ENCODE data around the gene KRT23.

KRT23 gene

GRCh38 chr17:40931311-40931710, 6.1 kb downstream of the KRT23 start:
- TF ChIP-seq ZNF621 (tag by site-specific recombination; IDR thresholded peaks at IDR 0.05) (no peak), ZFP37 (tag by site-specific recombination; IDR thresholded peaks at IDR 0.05) (no peak), ZNF202 (tag by site-specific recombination; IDR thresholded peaks at IDR 0.05; ENCODE audit: borderline replicate concordance) (no peak), PBX3 (CRISPR knock-in tag; IDR thresholded peaks at IDR 0.05) (no peak), ZNF398 (tag by site-specific recombination; IDR thresholded peaks at IDR 0.05) (no peak), WT1 (tag by site-specific recombination; IDR thresholded peaks at IDR 0.05) (no peak), ZNF148 (tag by site-specific recombination; IDR thresholded peaks at IDR 0.05; ENCODE audit: borderline replicate concordance) (no peak), ZNF645 (tag by site-specific recombination; IDR thresholded peaks at IDR 0.05) (no peak), YY2 (tag by site-specific recombination; IDR thresholded peaks at IDR 0.05) (no peak), ZSCAN23 (tag by site-specific recombination; IDR thresholded peaks at IDR 0.05) (no peak), BCL6B (tag by site-specific recombination; IDR thresholded peaks at IDR 0.05) (no peak), GLI4 (tag by site-specific recombination; IDR thresholded peaks at IDR 0.05) (no peak), ZSCAN18 (tag by site-specific recombination; IDR thresholded peaks at IDR 0.05) (no peak), IKZF3 (tag by site-specific recombination; IDR thresholded peaks at IDR 0.05) (no peak), ZNF133 (tag by site-specific recombination; IDR thresholded peaks at IDR 0.05) (no peak), ZNF174 (tag by site-specific recombination; IDR thresholded peaks at IDR 0.05) (no peak), ZSCAN5A (tag by site-specific recombination; IDR thresholded peaks at IDR 0.05) (no peak), ZNF830 (tag by site-specific recombination; IDR thresholded peaks at IDR 0.05; ENCODE audit: low read depth) (no peak), ZNF785 (tag by site-specific recombination; IDR thresholded peaks at IDR 0.05) (no peak)
- no peaks in the 10 kb centered on the region for H3K36me3 ChIP-seq (ENCODE audit: control insufficient read depth in 2 of 2, insufficient read depth in 1 of 2, low read length in 2 of 2)
- no peak overlapping the region for H3K4me3 ChIP-seq (ENCODE audit: low read depth, low read length)
- no peaks in the 10 kb centered on the region for H3K9me3 ChIP-seq (ENCODE audit: control insufficient read depth, insufficient read depth, low read depth, low read length)
- H3K27ac ChIP-seq (ENCODE audit: extremely low read depth, low read depth, low read length), result no peak overlapping the region
- H3K4me1 ChIP-seq (ENCODE audit: control insufficient read depth, insufficient read depth, low read length), result no peaks in the 10 kb centered on the region
- CTCF ChIA-PET, result interaction anchor here (1.0 kb wide), 1 partner anchor 732 kb away, joined by 3 read pairs; no protein-coding TSS in a partner anchor
- POLR2A ChIA-PET, result no interaction called here

All from HEK293 (cell line).